ENCODE results near the gene SFXN3. TPM values are rescaled to one million over a fixed set of nuclear protein-coding genes. Genes with fewer than 3 reads are reported as not detected.

Gene SFXN3, protein sequence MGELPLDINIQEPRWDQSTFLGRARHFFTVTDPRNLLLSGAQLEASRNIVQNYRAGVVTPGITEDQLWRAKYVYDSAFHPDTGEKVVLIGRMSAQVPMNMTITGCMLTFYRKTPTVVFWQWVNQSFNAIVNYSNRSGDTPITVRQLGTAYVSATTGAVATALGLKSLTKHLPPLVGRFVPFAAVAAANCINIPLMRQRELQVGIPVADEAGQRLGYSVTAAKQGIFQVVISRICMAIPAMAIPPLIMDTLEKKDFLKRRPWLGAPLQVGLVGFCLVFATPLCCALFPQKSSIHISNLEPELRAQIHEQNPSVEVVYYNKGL
- total RNA-seq (2021) = 15.5 and 16.9 TPM in 2 replicates
- percentile 47 among the genes with signal in this experiment for Bru-seq, nascent RNA
- percentile 54 among the genes with signal in this experiment for BruChase-seq, experiment 1, labeled RNA remaining after a 2-hour chase
- percentile 65 among the genes with signal in this experiment for BruChase-seq, experiment 2, labeled RNA remaining after a 6-hour chase
- long read RNA-seq, partial matches to known transcripts = 5 of 8 reads
- long read RNA-seq, other reads (novel, unspliced or antisense) = 2 of 8 reads

DNA sequence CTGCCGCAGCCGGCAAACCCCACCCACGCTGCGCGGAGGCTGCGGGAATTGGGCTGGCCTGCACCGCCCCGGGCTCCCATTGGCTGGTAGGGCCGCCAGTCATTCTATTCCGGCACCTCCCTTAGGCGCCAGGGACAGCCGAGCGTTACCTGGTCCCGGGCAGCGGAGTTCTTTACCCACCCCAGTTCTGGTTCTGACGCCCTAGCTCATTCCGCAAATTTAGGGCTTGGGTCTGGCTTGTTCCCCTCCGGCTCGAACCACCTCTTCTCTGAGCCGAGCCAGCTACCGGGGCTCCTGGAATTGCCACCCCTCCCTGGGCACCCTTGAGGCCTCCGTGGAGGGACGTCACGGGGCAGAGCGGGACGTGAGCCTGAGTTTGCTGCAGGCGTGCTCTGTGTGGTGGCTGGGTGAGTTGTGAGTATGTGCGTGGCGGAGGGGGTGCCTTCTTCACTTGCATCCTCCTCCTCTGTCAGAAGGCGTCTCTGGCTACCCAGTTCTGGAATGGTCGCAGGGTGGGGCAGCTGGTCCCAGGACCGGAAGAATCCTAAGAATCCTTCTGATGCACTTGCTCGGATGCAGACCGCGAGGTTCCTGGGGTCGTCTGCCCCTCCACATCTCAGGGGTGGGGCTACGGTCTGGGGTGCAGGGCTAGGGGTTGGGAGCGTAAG lies at the start of gene SFXN3, which contains the start of gene PDZD7:
Gene SFXN3 (plus strand): TSS at position 107 of the 668 bp plus-strand sequence. CDS start 3,461 bp downstream, outside the sequence.
Gene PDZD7 (minus strand): TSS at position 2 of the 668 bp plus-strand sequence. CDS start 910 bp downstream, outside the sequence.
- H3K27ac ChIP-seq (ENCODE audit: low read depth, low read length, poor library complexity, severe bottlenecking) = peak within 1 kb of the TSS; percentile 68
- peaks cover 11% of the 10 kb centered on the region for H3K4me1 ChIP-seq (ENCODE audit: insufficient read depth, low read length, poor library complexity, severe bottlenecking)
- intact Hi-C loops (cut with micrococcal nuclease; ENCODE audit: unreplicated experiment) = no loop called here
- no peaks in the 10 kb centered on the region for H3K9me3 ChIP-seq (ENCODE audit: low read depth, low read length, poor library complexity, severe bottlenecking)
- no TSS peak for BruUV-seq (replicated peaks)
- no peak for TF ChIP-seq EZH2 (IDR thresholded peaks at IDR 0.05; ENCODE audit: borderline replicate concordance, low read depth, low read length, poor library complexity, severe bottlenecking)
- TF ChIP-seq, protein P1, sequence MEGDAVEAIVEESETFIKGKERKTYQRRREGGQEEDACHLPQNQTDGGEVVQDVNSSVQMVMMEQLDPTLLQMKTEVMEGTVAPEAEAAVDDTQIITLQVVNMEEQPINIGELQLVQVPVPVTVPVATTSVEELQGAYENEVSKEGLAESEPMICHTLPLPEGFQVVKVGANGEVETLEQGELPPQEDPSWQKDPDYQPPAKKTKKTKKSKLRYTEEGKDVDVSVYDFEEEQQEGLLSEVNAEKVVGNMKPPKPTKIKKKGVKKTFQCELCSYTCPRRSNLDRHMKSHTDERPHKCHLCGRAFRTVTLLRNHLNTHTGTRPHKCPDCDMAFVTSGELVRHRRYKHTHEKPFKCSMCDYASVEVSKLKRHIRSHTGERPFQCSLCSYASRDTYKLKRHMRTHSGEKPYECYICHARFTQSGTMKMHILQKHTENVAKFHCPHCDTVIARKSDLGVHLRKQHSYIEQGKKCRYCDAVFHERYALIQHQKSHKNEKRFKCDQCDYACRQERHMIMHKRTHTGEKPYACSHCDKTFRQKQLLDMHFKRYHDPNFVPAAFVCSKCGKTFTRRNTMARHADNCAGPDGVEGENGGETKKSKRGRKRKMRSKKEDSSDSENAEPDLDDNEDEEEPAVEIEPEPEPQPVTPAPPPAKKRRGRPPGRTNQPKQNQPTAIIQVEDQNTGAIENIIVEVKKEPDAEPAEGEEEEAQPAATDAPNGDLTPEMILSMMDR (conservative IDR thresholded peaks at IDR 0.05; ENCODE audit: low read depth, low read length) = no peak
- CTCF ChIA-PET = interaction anchor here (0.7 to 1.6 kb wide), 5 partner anchors 10 to 19 kb away, joined by 3 to 14 read pairs (median 11); no protein-coding TSS in a partner anchor
- peak; percentile 95 for DNase-seq (ENCODE audit: low spot score)
- no peaks in the 10 kb centered on the region for H3K27me3 ChIP-seq (replicated peaks; ENCODE audit: insufficient read depth, low read depth, low read length, poor library complexity)
- peak within 1 kb of the TSS; percentile 56 for H3K4me3 ChIP-seq (ENCODE audit: low read depth, low read length, poor library complexity, severe bottlenecking)
- POLR2A ChIA-PET (ENCODE audit: low non-redundant PET) = interaction anchor here (0.6 kb wide), 1 partner anchor 14 kb away, joined by 7 read pairs; no protein-coding TSS in a partner anchor
- no peaks in the 10 kb centered on the region for H3K36me3 ChIP-seq (ENCODE audit: insufficient read depth, low read length, poor library complexity, severe bottlenecking)

DNA sequence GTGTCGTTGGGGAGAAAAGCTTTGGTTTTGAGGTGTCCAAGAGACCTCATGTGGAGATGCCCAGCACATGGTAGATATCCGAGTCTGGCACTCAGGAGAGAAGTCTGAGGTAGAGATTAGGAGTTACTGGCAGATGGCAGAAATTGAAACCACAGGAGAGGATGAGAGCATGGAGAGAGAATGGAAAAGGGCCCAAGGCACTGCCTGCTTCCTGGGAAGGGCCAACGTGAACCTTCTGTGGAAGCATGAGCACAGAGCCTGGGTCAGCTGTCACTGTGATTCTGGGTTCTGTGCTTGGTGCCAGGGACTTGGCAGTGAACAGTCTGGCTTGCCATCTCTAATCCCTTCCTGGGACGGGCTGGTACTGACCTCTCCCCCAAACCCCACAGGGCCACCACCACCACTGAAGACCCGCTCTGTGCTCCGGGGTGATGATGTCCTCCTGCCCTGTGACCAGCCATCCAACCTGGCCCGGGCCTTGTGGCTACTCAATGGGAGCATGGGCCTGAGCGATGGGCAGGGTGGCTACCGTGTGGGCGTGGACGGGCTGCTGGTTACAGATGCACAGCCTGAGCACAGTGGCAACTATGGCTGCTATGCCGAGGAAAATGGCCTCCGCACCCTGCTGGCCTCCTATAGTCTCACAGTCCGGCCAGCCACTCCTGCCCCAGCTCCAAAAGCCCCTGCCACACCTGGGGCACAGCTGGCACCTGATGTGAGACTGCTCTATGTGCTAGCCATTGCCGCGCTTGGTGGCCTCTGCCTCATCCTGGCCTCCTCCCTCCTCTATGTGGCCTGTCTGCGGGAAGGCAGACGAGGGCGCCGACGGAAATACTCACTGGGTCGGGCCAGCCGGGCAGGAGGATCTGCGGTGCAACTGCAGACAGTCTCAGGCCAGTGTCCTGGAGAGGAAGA lies 47.9 kb upstream of the SFXN3 start:
- POLR2A ChIA-PET (ENCODE audit: low non-redundant PET) = no interaction called here

More for the DNA sequence above, 47.9 kb upstream of the SFXN3 start:
- H3K4me3 ChIP-seq (ENCODE audit: low read depth, low read length, poor library complexity, severe bottlenecking) = no peak overlapping the region
- no peak for DNase-seq (ENCODE audit: low spot score)
- BruUV-seq (replicated peaks) = no TSS peak
- intact Hi-C loops (cut with micrococcal nuclease; ENCODE audit: unreplicated experiment) = no loop called here
- peaks cover 11% of the 10 kb centered on the region for H3K4me1 ChIP-seq (ENCODE audit: insufficient read depth, low read length, poor library complexity, severe bottlenecking)
- H3K36me3 ChIP-seq (ENCODE audit: insufficient read depth, low read length, poor library complexity, severe bottlenecking) = peaks cover 11% of the 10 kb centered on the region
- no peaks in the 10 kb centered on the region for H3K9me3 ChIP-seq (ENCODE audit: low read depth, low read length, poor library complexity, severe bottlenecking)
- no peaks in the 10 kb centered on the region for H3K27me3 ChIP-seq (replicated peaks; ENCODE audit: insufficient read depth, low read depth, low read length, poor library complexity)
- CTCF ChIA-PET = no interaction called here
- no peak overlapping the region for H3K27ac ChIP-seq (ENCODE audit: low read depth, low read length, poor library complexity, severe bottlenecking)
- TF ChIP-seq, protein P1 (conservative IDR thresholded peaks at IDR 0.05; ENCODE audit: low read depth, low read length) = no peak
- TF ChIP-seq EZH2 (IDR thresholded peaks at IDR 0.05; ENCODE audit: borderline replicate concordance, low read depth, low read length, poor library complexity, severe bottlenecking) = no peak

Measured in A673 (cell line).